Central memory CD4-positive, alpha-beta T cell (primary cell): ENCODE data around the gene TMEM190.

Experiments
- DNase-seq: peaks from one replicate; pipeline ENCODE4 v3.0.0; 2022

Gene TMEM190

GRCh38 chr19:55352040-55352439, 24.6 kb upstream of the TMEM190 start:
- DNase-seq = no peak

GRCh38 chr19:55352549-55353145, 24.0 kb upstream of the TMEM190 start:
- DNase-seq = no peak

GRCh38 chr19:55353356-55353802, 23.2 kb upstream of the TMEM190 start:
- no peak for DNase-seq

- DNase-seq = peak; percentile 36
These were observed 22.6 kb upstream of the TMEM190 start for GRCh38 chr19:55353803-55354697.

- no peak for DNase-seq
These were observed 21.9 kb upstream of the TMEM190 start, which contains the start of gene COX6B2 for GRCh38 chr19:55354698-55355212. Gene COX6B2 (minus strand): TSS chr19:55354719. CDS start chr19:55354521, 198 bp downstream.

GRCh38 chr19:55355213-55355821, 21.3 kb upstream of the TMEM190 start:
- DNase-seq = no peak

- DNase-seq = no peak
These were observed 18.1 kb upstream of the TMEM190 start for GRCh38 chr19:55358493-55358892.

GRCh38 chr19:55358943-55359908, 17.4 kb upstream of the TMEM190 start:
- no peak for DNase-seq

GRCh38 chr19:55360902-55361301, 15.7 kb upstream of the TMEM190 start:
- DNase-seq = no peak

- no peak for DNase-seq
These were observed 14.2 kb upstream of the TMEM190 start for GRCh38 chr19:55362174-55362989.

- no peak for DNase-seq
These were observed 13.5 kb upstream of the TMEM190 start, which contains the start of gene GARIN5B for GRCh38 chr19:55362990-55363716. Gene GARIN5B (minus strand): TSS chr19:55363260. CDS start chr19:55363066, 194 bp downstream.

- DNase-seq = no peak
These were observed 11.4 kb upstream of the TMEM190 start for GRCh38 chr19:55365245-55365644.

GRCh38 chr19:55365964-55366363, 10.7 kb upstream of the TMEM190 start:
- no peak for DNase-seq

- DNase-seq = no peak
These were observed 9.8 kb upstream of the TMEM190 start for GRCh38 chr19:55366790-55367189.

GRCh38 chr19:55368106-55368505, 8.5 kb upstream of the TMEM190 start:
- no peak for DNase-seq

GRCh38 chr19:55368701-55369563, 7.7 kb upstream of the TMEM190 start:
- DNase-seq = no peak

- no peak for DNase-seq
These were observed 6.8 kb upstream of the TMEM190 start for GRCh38 chr19:55369653-55370304.

- no peak for DNase-seq
These were observed 6.2 kb upstream of the TMEM190 start, which contains the start of gene IL11 for GRCh38 chr19:55370305-55370988. Gene IL11 (minus strand): TSS chr19:55370463. CDS start chr19:55370310, 153 bp downstream.
